ENCODE data around the gene EXTL1.

The EXTL1 gene

DNA sequence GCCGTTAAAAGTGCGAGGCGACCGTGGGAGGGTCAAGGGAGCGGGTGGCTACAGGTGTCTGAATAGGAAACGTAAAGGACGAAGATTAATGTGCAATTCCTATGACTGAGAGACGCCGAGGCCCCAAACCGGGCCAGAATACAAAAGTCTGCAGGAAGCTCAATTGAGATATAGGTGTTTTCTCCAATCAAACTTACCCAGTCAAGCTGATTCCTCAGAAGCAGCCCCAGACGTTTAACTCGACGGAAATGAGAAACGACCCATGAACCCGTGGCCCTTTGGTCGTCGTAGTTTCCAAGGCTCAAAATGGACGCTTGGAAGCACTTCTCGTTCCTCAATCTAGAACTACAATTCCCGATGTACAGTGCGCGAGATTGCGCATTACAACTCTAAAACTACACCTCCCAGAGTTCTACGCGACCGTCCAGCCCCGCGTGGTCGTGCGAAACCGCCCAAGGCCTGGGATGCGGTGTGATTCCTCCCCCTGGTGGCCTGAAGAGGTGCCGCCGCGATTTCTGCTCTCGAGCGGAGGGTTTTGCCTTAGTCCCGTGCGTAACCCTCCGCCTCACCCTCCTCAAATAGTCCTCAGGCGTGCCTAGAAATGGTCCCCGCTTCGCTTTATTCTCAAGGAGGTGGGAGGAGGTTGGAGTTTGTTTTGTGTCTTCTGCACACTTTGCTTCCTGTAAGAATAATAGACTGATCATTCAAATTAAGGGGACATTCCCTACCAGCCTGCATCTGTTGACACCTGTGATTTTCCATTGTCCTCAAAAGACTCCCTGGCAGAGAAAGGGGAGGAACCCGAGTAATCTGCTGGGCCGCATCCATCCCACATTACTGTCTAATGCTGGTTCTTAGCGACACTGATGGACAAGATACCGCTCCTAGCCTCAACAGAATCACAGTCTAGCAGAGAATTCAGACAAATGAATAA, 23.5 kb upstream of the EXTL1 start, which contains the start of gene PAFAH2:
PAFAH2 (minus strand) TSS at position 236 of the 934 bp plus-strand sequence. CDS start 7,247 bp downstream, outside the sequence.
- peak; percentile 92 for DNase-seq (ENCODE audit: low read depth in 1 of 2, low spot score in 1 of 2)

DNA sequence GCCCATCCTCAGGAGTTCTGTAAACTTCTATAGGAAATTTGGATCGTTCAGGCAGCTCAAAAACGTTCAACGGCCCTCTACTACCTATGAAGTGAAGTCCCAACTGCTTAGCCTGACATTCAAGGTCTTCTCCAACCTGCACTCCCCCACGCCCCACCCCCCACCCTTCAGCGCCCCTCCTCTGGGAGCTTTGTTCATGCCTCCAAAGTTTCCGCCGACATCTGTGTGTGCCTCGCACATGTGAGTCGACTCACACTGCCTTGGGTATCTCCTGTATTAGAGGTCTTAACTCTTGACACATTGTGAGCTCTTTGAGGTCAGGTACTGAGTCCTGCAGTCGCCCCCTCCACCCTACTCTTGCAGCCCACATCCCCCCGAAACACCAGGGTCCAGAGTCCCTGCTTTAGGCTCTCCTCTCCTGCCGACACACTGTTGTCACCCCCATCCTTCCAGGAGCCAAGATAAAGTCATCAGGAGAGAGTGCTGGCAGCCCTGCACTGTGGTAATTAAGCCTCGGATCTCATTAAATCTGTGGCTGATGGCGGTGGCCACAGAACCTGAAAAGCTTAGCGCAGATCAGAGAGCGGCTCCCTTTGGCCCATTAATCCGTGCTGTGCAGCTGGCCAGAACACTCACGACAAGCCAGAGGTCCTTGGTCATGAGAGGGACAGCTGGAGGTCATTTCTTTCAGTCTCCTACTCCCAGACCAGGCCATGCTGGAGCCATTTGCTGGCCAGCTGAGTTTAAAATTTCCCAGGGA, 22.4 kb upstream of the EXTL1 start:
- no peak for DNase-seq (ENCODE audit: low read depth in 1 of 2, low spot score in 1 of 2)

DNA sequence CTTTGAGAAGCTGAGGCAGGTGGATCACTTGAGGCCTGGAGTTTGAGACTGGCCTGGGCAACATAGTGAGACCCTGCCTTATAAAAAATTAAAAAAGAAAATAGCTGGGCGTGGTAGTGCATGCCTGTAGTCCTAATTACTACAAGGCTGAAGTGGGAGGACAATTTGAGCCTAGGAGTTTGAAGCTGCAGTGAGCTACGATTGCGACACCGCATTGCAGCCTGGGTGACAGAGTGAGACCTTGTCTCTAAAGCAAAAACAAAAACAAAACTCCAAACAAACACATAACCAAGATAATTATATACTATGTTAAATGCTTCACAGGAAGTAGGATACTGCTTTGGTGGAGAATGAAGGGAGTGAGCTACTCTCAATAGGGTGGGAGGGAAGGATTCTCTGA, 18.3 kb upstream of the EXTL1 start:
- no peak for DNase-seq (ENCODE audit: low read depth in 1 of 2, low spot score in 1 of 2)

DNA sequence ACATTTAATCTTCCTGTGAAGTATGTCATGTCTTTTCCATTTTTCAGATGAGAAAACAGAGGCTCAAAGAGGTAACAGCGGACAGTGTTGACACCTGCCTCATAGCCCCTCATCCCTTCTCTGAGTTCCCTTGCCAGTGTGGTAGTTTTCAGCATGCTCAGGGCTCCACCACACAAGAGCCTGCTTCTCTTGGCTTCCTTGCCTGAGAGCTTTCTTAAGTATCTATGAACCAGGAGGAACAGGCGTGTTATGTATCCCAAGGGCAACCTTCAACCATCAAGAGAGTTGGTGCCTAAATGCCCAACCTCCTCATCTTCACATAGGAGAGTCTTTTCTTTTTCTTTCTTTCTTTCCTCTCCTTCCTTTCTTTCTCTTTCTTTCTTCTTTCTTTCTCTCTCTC, 17.8 kb upstream of the EXTL1 start:
- DNase-seq (ENCODE audit: low read depth in 1 of 2, low spot score in 1 of 2): no peak

DNA sequence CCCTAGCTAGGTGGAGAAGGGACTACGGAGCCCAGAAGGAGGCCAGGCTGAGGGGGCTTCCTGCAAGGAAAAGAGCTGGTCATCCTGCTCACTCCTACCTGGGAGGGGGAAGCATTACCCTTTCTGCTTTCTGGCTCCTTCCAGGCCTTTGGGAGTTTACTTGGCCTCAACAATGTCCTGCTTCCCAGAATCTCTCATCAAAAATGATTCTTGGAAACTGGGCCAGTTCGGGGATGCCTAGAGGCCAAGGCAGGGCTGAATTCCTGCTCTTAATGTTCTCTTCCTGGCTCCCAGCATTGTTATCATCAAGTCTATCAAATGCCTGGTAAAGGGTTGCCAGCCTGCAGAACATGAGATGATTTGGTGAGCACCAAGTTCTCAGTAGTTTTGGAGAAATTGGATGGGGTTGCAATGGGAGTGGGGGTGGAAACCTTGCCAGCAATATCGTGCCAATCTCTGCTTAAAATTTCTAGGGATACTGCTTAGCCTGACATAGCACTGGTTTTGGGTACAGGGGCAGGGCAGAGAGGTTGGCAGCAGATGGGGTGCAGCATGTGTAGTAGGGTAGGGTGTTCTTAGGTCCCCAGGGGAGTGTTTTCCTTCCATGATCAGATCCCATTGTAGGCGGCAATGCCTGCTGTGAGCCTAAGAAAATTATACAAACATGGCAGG, 16.0 kb upstream of the EXTL1 start:
- DNase-seq (ENCODE audit: low read depth in 1 of 2, low spot score in 1 of 2): no peak

DNA sequence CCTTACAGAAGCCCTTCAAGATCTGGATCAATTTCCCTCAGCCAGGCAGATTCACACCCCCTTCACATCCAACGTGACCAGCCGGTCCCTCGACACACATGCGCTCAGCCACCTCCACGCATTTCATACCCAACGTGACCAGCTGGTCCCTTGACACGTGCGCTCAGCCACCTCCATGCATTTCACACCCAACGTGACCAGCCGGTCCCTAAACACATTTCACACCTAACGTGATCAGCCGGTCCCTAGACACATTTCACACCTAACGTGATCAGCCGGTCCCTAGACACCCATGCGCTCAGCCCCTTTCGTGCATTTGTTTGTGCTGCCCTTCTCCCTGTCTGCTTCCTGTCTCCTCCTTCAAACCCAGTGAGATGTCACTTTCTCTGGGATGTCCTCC, 14.9 kb upstream of the EXTL1 start:
- DNase-seq (ENCODE audit: low read depth in 1 of 2, low spot score in 1 of 2): no peak

DNA sequence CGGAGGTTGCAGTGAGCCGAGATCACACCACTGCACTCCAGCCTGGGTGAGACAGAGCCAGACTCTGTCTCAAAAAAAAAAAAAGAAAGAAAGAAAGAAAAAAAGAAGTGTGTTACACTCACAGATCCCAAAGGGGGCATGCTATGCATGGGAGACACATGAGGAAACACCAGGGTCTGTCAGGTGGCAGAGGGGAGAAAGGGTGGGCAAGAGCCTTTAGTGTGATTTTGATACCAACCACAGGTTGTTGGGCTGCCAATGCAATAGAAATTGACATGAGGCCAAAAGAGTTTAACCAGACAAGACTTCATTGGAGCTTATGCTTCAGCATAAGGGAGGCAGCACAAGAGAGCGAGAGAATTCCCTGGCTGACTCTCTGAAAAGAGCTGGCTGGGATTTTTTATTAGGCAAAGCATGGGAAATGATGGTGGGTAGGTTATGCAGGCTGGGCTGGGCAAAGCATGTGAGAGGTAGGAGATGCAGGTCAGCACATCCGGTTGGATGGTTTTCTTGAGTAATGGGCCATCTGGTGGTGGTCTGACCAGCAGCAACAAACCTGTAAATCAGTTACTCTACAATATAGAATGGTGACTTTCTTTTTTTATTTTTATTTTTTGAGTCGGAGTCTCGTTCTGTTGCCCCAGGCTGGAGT, 11.7 kb upstream of the EXTL1 start:
- DNase-seq (ENCODE audit: low read depth in 1 of 2, low spot score in 1 of 2): no peak

DNA sequence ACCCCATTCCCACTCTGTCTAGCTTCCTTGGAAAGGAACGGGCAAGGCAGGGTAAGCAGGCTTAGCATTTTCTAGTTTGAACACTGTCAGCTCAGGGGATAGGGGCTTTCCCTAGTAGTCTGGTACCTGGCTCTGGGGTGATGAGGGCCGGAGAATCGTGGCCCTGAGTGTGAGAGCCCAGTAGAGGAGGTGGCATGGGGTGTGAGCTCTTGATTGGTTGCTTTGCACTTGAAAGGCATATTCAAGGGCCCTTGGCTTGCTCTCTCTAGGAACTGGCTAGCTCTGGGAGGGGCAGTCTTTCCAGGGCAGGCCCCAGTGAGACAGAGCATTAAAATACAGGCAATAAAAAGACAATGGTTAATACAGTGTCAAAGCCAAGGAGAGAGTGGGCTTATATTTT, 10.8 kb upstream of the EXTL1 start:
- DNase-seq (ENCODE audit: low read depth in 1 of 2, low spot score in 1 of 2): no peak

DNA sequence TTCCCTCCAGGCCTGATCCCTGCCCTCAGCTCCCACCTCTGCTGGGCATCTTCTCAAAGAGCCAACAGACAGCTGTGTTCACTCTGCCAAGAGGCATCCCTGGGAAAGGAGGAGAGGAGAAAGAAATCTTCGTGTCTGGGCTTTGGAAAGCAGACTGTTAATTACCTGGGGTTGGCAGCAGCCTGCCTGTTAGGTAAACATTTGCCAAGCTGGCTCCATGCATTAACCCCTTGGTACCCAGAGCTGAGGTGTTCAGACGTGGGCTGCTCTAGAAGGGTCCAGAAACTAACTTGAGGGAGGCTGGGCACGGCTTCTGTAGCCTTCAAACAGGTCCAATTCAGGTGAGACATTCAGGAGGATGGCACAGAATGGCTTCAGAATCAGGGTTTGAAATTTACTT, 8.7 kb upstream of the EXTL1 start:
- no peak for DNase-seq (ENCODE audit: low read depth in 1 of 2, low spot score in 1 of 2)

DNA sequence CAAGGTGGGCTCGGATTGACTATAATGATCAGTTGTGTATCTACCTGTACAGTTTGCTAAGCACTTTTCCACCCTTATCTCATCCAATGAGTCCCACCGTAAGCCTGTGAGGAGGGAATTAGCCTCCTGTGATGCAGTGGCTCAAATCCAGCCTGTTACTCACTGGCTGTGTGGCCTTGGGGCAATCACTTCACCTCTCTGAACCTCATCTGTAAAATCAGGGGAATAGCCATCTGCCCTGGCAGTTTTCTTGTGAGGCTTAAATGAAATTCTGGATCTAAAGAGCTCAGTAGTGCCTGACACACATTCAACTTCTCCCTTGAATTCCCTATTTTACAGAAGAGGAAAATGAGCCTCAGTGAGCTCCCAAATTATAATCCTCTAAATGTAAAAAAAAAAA, 7.4 kb upstream of the EXTL1 start:
- no peak for DNase-seq (ENCODE audit: low read depth in 1 of 2, low spot score in 1 of 2)

DNA sequence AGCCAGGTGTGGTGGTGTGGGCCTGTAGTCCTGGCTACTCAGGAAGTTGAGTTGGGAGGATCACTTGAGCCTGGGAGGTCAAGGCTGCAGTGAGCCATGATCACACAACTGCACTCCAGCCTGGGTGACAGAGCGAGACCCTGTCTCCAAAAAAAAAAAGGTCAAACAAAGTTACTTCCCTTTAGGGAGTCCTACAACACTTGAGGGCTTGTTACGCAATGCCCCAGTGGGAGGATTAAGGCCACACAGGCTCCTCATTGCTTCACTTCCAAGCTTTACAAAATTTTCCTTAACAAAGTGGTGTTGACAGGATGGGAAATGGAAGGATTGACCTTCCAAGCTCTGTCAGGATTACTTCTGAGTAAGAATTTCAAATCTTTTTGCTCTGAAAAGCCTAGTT, 6.2 kb upstream of the EXTL1 start:
- DNase-seq (ENCODE audit: low read depth in 1 of 2, low spot score in 1 of 2): no peak

DNA sequence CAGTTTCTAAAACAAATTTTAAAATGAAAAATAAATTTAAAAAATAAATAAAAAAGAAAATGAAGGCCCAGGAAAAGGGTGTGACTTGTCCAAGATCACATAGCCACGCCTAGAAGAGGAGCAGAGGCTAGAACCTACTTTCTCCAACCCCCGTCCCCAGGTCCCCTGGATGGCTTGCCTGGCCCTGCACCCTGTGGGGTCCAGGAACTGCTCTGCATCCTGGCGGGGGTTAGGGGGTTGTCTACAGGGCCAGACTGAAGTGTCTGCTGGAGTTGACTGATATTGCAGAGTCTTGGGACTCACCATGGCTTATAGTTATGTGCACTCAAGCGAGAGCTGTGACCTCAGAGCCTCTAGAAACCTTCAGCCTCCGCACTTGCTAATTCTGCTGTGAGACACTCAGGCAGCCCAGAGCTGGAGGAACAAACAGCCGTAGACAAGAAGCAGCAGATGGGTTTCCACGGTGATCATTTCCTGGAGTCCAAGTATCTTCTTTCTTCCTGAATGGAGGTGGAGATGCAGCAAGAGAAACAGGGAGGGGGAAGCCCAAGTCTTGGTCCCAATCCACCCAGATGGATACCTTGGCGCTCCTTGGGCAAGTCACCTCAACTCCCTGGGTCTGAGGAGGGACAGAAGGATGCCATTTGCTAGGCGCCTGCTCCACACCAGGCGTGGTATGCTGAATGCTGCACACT, 5.2 kb upstream of the EXTL1 start:
- no peak for DNase-seq (ENCODE audit: low read depth in 1 of 2, low spot score in 1 of 2)

DNA sequence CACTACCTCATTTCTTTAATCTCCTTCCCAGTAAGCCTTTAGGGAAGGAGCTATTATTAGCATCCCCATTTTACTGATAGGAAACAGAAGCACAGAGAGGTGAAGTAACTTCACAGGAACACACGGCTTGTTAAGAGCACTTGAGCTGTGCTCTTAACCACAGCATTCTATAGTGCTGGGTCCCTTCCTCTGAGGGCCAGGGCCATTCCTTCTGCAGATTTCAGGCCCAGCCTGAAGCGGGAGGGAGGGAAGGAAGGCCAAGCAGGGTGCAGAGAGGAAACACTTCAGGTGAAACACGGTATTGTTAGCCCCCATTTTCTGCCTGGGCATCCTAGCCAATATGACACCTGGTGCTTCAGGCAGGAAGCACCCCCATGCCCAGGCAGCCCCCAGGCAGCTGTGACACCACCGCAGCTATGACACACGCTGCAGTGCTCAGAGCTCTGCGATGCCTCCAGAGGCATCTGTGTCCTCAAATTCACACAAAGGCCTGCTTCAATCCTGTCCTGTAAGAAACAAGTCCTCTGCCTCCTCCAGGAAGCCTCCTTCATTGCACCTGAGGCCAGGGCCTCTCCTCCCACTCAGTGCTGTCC, 4.5 kb upstream of the EXTL1 start:
- no peak for DNase-seq (ENCODE audit: low read depth in 1 of 2, low spot score in 1 of 2)

DNA sequence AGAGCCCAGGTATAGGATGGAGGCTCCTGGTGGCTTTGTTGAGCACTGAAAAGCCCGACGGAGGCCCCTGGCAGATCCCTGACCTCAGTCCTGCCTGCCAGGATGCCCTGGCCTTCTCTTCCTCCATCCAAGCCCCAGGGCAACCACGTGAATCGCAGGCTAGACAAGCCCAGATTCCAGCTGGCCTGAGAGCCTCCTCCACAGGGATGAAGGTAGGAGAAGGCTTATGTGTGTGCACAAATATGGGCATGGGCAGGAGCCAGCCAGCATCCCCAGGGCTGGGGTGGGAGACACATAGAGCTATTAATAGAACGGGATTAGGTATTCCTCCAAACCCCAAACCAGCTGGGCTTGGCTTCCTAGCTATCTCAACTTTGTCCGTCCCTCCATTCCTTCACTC, 4.0 kb upstream of the EXTL1 start:
- DNase-seq (ENCODE audit: low read depth in 1 of 2, low spot score in 1 of 2): no peak

DNA sequence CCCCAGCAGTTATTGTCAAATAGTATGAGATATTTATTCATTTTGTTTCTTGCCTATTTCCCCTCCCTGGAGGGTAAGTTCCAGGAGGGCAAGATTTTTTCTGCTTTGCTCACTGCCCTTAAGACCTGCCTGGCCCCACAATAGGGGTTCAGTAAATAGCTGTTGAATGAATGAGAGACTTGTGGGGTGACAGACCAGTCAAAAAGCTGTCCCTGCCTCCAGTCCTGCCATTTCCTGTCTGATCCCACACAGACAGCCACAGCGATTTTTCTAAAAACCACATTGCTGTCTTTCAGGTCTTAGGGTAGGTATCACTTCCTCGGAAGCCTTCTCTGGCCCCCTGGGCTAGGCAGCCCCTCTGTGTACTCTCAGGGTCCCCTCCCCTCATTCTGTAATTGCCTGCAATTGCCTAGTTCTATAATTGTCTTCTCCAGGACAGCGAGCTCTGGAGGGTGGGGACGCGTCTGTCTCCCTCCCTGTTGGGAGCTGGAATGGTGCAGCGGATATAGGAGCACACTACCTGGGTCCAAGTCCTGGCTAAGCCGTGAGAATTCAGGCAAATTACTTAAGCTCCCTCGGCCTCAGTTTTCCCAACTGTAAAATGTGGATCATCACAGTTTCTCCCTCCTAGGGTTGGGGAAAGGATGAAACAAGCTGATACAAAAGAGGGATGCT, 1.8 kb upstream of the EXTL1 start:
- DNase-seq (ENCODE audit: low read depth in 1 of 2, low spot score in 1 of 2): no peak

DNA sequence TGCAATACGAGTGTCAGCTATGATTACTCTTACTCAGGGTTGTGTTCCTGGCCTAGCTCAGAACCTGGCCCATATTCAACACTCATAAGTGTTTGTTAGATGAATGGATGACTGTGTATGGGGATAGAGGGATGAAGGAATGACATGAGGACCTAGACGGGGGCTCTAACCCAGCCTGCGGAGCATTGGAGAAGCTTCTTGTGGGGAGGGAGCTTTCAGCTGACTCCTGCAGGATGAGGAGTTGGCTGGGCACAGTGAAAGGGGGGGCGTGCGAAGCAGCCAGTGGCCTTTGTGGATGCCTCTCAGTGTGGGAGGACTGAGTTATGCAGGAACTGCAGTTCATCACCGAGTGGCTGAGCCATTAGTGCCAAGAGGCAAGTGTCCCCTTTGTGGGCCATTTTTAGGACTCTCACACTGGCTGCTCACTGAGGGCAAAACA, 1.2 kb upstream of the EXTL1 start:
- DNase-seq (ENCODE audit: low read depth in 1 of 2, low spot score in 1 of 2): no peak

DNA sequence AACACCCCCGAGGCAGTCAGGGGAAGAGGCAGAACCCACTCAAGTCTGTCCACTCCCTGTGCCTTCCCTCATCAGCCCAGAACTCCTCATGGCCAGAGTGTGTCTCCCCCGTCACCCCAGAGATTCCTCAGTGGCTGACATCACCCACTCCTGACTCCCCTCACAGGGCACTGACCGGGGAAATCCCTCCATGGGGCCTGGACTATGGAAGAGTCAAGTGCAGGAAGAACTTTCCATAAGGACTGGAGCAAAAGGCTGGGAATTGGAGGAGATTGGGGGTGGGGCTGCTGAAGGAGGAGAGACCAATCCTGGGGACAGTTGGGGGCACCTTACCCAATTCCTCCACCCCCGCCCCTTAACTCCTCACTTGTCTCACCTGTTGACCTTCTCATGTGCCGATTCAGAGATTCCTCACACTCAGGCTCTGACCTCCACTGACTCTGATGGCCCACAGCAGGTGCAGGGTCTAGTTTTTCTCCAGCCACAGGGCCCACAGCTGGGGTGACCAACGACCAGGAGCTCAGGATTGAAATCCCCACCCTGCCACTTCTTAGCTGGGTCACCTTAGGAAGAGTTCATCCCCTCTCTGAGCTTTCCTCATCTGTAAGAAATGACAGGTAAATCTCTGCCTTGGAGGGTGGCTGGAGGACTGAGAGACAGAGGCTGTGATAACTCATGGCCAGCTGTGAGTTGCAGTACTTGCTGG, 481 bp upstream of the EXTL1 start:
- no peak for DNase-seq (ENCODE audit: low read depth in 1 of 2, low spot score in 1 of 2)

DNA sequence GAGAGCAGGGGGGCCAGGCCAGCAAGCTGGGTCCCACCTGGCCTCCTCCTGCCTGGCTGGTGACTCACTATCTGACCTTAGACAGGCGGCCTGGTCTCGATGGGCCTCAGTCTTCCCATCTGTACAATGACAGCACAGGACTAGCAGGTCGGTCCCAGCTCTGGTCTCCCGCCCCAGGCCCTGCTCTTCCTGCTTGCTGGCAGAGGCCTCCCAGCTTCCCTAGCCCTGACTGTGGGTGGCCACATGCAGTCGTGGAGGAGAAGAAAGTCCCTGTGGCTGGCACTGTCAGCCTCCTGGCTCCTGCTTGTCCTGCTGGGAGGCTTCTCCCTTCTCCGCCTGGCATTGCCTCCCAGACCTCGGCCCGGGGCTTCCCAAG, 817 bp downstream of the EXTL1 start:
- DNase-seq (ENCODE audit: low read depth in 1 of 2, low spot score in 1 of 2): no peak

DNA sequence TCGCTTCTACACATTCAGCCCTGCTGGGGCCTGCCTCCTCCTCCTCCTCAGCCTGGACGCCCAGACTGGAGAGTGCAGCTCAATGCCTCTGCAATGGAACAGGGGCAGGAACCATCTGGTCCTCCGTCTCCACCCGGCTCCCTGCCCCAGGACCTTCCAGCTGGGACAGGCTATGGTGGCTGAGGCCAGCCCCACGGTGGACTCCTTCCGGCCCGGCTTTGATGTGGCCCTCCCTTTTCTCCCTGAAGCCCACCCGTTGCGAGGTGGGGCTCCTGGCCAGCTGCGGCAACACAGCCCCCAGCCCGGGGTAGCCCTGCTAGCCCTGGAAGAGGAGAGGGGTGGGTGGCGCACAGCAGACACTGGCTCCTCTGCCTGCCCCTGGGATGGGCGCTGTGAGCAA, 1.4 kb downstream of the EXTL1 start:
- DNase-seq (ENCODE audit: low read depth in 1 of 2, low spot score in 1 of 2): no peak
